Neural progenitor cell (in vitro differentiated cells): ENCODE measurements around the gene SUPT4H1.

Source experiments
- CTCF ChIP-seq: fragments of 200-600 bp; sonication (generic); IDR thresholded peaks from 2 replicates; pipeline ENCODE4 v1.5.1; 2017; ENCODE audit warnings: antibody characterized with exemption, mild to moderate bottlenecking
- EZH2phosphoT487 ChIP-seq: fragments of 200-600 bp; sonication (generic); IDR thresholded peaks from 2 replicates; pipeline ENCODE4 v1.6.1; 2017; ENCODE audit warnings: antibody characterized with exemption

GRCh38 chr17:58318627-58319172 is 33.3 kb downstream of the SUPT4H1 start:
- TF ChIP-seq CTCF (no peak), EZH2phosphoT487 (no peak)
